ENCODE data around the gene GAB4. TPM values are rescaled to one million over a fixed set of nuclear protein-coding genes. Genes with fewer than 3 reads are reported as not detected.
A peak's percentile ranks its signal among the peaks of the same experiment; 100 is the strongest.
"Not testable (repeated sequence)": the region's sequence is repeated elsewhere in the genome, so short reads cannot be mapped to it uniquely, and the experiment has no call there.

The GAB4 gene, protein sequence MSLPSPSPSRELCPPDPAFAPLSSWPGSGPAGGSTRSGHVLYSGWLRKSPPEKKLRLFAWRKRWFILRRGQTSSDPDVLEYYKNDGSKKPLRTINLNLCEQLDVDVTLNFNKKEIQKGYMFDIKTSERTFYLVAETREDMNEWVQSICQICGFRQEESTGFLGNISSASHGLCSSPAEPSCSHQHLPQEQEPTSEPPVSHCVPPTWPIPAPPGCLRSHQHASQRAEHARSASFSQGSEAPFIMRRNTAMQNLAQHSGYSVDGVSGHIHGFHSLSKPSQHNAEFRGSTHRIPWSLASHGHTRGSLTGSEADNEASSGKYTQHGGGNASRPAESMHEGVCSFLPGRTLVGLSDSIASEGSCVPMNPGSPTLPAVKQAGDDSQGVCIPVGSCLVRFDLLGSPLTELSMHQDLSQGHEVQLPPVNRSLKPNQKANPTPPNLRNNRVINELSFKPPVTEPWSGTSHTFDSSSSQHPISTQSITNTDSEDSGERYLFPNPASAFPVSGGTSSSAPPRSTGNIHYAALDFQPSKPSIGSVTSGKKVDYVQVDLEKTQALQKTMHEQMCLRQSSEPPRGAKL
- polyA plus RNA-seq = not detected

DNA sequence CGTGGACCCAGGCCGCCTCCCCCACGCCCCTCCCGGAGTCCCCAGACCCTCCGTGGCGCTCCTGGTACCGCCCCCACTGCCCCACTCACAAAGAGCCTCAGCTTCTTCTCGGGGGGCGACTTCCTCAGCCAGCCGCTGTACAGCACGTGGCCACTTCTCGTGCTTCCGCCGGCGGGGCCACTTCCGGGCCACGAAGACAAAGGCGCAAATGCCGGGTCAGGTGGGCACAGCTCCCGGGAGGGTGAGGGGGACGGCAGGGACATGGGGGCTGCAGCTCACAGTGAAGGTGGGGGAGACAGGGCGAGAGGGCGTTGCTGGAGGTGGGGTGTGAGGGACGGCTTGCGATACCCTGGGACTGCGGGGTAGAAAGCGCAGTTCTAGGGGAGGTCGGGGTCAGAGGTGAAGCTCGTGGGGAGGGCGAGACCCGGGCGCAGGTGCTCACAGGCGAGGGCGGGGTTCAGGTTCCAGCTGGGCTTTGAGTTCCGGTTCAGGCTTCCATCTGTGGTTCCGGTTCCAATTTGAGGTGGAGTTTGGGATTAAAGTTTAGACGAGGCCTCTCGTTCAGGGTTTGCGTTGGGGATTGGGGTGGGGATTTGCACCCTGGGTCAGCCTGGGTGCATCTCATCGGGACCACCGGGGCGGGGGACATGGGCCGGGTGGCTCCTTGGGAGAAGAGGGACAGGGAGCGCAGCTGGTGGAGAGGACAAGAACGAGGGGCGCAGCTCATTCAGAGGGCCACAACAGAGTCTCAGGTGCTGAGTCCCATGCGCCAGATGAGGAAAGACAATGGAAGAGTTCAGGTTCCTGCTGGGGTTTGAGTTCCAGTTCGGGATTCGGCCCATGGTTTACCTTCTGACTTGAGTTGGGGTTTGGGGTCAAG lies at the start of gene GAB4:
Gene GAB4 (minus strand): TSS at position 371 of the 880 bp plus-strand sequence. CDS start 108 bp downstream, at position 263.
- Mint-ChIP-seq H3K27ac (no peak within 1 kb of the TSS), H3K27me3 (peaks cover 24% of the 10 kb centered on the region), H3K4me3 (no peak within 1 kb of the TSS), H3K36me3 (no peaks in the 10 kb centered on the region), H3K9me3 (peaks cover 5 to 11% (median 5%) of the 10 kb centered on the region in 3 donors), H3K4me1 (no peaks in the 10 kb centered on the region)

DNA sequence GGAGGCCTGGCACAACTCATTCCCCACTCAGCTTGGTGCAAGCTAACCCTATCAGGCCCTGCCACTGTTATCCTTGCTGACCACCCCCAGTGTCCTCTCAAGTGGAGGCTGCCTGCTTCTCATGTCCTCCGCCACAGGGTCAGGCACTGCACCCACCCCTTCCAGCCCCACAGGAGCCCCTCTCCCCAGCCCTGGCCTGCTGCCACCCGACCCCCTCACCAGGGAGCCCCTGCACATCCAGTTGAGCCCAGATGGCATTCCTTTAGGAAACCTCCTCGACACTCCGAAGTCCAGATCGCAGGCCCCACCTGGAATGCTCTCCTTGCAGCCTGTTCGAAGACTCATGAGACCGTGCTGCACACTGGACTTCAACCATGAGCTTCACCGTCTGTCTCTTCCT lies 48.8 kb upstream of the GAB4 start:
- Mint-ChIP-seq H3K9me3 (no peaks in the 10 kb centered on the region), H3K4me1 (peaks cover 0 to 5% (median 4%) of the 10 kb centered on the region in 3 donors), H3K27ac (no peak overlapping the region), H3K4me3 (no peak overlapping the region), H3K36me3 (peaks cover 2% of the 10 kb centered on the region), H3K27me3 (no peaks in the 10 kb centered on the region)

DNA sequence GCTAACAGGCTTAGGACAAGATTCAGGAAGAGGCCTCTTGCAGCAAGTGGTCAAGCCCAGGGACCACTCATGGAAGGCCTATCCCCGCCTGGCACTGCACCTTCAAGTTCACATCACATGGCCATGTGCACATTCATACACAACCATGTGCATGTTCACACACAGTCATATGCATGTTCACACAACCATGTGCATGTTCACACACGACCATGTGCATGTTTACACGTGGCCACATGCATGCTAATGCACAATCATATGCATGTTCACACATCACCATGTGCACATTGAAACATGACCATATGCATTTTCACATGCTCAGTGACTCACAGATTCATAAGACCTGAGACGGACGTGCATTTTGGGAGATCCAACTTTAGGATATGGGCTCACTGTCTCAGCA lies 48.0 kb upstream of the GAB4 start:
- peaks cover 0 to 5% (median 4%) of the 10 kb centered on the region in 3 donors for H3K4me1 Mint-ChIP-seq
- no peaks in the 10 kb centered on the region for H3K9me3 Mint-ChIP-seq
- H3K27me3 Mint-ChIP-seq = no peaks in the 10 kb centered on the region
- H3K27ac Mint-ChIP-seq = peak overlapping the region in 1 of 3 donors; percentile 57
- no peak overlapping the region for H3K4me3 Mint-ChIP-seq
- H3K36me3 Mint-ChIP-seq = peaks cover 2% of the 10 kb centered on the region

DNA sequence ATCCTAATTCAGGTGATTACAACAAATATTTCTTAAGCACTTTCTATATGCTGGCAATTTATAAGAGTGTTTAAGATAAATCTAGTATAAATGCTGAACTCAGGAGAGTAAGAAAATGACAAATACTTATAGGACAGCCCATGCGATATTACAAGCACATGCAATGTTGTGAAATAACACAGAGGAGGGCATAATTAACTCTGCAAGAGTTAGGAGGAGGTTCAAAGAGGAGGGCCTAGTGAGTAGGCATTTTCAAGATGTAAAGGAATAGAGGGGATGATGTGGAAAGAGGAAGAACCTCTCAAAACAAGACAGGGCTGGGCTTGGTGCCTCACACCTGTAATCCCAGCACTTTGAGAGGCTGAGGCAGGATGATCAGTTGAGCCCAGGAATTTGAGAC lies 39.6 kb upstream of the GAB4 start:
- H3K4me3 Mint-ChIP-seq = no peak overlapping the region
- H3K27me3 Mint-ChIP-seq = no peaks in the 10 kb centered on the region
- H3K9me3 Mint-ChIP-seq = no peaks in the 10 kb centered on the region
- H3K4me1 Mint-ChIP-seq = peaks cover 2 to 8% (median 3%) of the 10 kb centered on the region in 3 donors
- peak overlapping the region in 1 of 3 donors; percentile 78 for H3K27ac Mint-ChIP-seq
- H3K36me3 Mint-ChIP-seq = peaks cover 2% of the 10 kb centered on the region

DNA sequence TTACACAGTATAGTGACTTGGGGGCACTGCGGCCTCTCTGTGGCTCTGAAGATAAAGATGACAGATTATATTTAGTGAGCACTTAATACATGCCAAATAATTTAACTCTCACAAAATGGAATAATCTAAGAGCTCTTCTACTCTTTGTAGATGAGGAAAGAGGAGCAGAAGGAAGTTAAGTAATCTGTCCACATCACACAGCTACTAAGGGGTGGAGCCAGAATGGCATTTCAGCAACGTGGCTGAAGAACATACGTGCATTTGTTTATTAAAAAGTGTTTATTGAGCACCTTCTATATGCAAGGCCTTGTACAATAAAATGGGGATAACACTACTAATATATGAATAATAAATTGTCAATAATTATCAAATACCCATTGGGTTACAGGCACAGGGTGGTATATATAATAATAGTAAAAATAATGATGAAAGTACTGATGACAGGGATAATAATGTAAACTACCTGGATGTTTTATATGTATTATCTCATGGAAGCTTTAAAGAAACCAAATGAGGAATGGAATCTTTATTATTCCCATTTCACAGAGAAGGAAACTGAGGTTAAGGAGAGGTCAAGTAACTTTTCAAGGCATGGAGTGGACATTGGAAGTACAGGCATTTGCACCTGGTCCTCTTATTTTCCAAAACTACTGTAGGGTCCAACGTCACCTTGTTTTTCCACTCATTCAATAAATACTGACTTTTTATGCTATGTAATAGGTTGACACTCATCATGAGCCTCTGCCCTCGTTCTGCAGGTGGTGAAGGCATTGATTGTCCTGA lies 38.7 kb upstream of the GAB4 start:
- H3K9me3 Mint-ChIP-seq = no peaks in the 10 kb centered on the region
- H3K27ac Mint-ChIP-seq = no peak overlapping the region
- H3K4me3 Mint-ChIP-seq = no peak overlapping the region
- H3K27me3 Mint-ChIP-seq = no peaks in the 10 kb centered on the region
- H3K4me1 Mint-ChIP-seq = peaks cover 4 to 8% (median 4%) of the 10 kb centered on the region in 3 donors
- peaks cover 2% of the 10 kb centered on the region for H3K36me3 Mint-ChIP-seq

DNA sequence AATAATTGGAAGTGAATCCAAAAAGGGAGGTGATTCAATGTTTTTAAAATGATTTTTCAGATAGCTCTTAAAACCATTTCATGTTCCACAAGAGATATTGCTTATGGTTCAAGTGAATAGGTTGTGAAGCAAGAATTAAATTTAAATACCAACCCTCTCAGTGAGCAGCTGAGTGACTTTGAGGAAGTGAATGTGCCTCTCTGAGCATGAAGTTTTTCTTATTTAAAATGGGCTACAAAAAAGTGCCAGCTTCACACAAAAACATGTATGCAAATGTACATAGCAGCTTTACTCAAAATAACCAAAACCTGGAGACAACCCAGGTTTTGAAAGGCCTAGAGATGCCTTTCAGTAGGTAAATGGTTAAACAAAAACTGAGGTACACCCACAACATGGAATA lies 35.5 kb upstream of the GAB4 start:
- H3K27me3 Mint-ChIP-seq = no peaks in the 10 kb centered on the region
- H3K4me1 Mint-ChIP-seq = peaks cover 8 to 14% (median 12%) of the 10 kb centered on the region in 3 donors
- no peaks in the 10 kb centered on the region for H3K36me3 Mint-ChIP-seq
- H3K9me3 Mint-ChIP-seq = no peaks in the 10 kb centered on the region
- H3K4me3 Mint-ChIP-seq = no peak overlapping the region
- peak overlapping the region in 1 of 3 donors; percentile 91 for H3K27ac Mint-ChIP-seq

DNA sequence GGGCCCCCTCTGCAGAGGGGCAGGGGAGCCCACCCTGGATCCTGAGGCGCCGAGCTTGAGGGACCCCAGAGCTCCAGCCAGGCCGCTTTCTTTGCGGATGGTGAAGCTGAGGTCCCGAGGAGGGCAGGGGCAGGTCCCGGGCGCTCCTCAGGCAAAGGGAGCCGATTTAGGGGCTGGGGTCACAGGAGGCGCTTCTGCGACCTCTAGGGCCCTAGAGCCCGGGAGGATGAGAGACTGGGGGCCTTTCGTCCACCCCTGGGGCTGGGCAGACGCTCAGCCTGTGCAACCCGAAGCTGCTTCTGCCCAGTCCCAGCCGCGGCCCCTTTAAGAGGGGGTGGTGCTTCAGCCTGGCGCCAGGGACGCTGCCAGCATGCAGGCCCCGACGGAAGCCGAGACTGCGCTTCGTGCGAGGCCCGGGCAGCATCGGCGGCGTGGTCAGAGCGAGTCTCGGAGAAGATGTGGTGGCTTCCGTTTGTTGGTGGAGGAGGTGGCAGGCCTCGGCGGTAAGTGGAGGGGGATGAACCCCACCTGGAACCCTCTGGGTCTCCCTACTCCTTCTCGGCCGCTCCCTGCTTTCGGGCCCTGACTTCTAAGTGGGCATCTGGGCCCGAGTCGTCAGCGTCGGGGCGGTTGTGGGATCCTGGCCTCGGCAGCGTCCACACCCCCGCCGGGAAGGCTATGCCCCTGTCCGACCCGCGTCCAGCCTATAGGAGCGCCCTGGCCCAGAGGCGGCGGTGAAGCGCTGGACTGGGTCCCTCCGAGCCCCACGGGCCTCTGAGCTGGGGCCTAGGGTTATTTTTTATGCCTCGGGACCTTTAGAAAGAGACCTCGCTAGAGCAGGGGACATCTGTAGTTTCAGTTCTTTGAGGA lies 29.1 kb upstream of the GAB4 start:
- H3K27me3 Mint-ChIP-seq, H3K9me3 Mint-ChIP-seq, H3K36me3 Mint-ChIP-seq: not testable (repeated sequence)
- Mint-ChIP-seq H3K27ac (peak overlapping the region; percentile 90 to 94 (median 93)), H3K4me1 (peaks cover 14 to 19% (median 17%) of the 10 kb centered on the region in 3 donors), H3K4me3 (peak overlapping the region; percentile 87 to 98 (median 95))

DNA sequence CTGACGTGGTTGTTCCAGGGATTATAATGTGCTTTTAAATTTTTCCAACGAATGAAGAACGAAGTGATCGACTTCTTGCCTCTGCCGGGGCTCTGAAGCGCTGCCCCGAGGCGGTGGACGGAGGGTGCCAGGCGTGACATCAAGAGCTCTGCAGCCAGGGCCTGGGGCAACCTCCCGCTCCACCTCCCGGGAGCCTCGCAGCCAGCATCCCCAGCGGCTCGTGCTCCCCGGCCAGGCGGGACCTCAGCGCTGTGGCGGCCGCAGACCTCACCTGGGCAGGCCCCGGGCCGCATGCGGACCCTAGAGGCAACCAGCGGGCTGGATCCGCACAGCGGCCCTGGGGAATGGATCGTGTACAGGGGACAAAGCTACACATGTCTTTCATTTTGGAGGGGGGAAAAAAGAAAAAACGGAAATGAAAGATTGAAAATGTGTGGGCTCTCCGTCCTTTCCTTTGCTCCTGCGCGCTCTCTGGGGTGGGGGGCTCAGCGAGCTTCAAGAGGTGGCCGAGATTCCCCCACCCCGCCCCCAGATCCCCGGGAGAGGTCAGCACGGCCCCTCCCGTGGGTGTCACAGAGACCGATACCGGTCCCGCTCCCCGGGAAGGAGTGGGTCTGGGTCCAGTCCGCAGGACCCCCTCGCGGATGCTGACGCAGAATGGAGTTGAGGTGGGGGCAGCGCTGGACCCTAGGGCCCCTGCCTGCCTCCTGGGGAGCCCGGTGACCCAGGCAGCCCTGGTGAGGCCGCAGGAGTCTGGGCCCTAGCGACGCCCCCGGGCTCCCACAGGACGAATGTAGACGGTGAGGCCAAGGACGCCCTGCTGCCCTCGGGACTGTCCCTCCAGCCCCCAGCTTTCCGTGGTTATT lies 28.2 kb upstream of the GAB4 start:
- peaks cover 13 to 19% (median 17%) of the 10 kb centered on the region in 3 donors for H3K4me1 Mint-ChIP-seq
- H3K4me3 Mint-ChIP-seq = peak overlapping the region; percentile 78 to 93 (median 90)
- H3K36me3 Mint-ChIP-seq, H3K27me3 Mint-ChIP-seq, H3K9me3 Mint-ChIP-seq: not testable (repeated sequence)
- H3K27ac Mint-ChIP-seq = peak overlapping the region in 2 of 3 donors; percentile 5 to 32

DNA sequence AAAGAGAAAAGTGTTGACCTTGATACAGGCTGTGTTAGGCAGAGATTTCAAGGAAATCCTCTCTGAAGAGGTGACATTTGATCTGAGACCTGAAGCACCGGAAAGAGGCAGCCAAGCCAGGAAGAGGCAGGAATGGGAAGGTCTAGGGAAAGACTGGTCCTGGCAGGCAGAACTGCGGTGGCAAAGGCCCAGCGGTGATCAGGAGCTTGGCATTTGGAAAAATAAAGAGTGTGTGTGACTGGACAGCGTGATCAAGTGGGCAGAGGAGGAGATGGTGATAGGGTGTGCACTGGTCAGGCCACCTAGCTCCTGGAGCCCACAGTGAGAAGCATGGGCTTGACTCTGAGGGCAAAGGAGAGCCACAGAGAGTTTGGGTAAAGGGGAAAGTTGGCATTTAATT lies 27.2 kb upstream of the GAB4 start:
- Mint-ChIP-seq H3K9me3 (no peaks in the 10 kb centered on the region), H3K4me3 (peak overlapping the region; percentile 78 to 93 (median 90)), H3K4me1 (peaks cover 13 to 19% (median 16%) of the 10 kb centered on the region in 3 donors), H3K27me3 (peaks cover 3% of the 10 kb centered on the region), H3K27ac (peak overlapping the region in 2 of 3 donors; percentile 19 to 29), H3K36me3 (no peaks in the 10 kb centered on the region)

DNA sequence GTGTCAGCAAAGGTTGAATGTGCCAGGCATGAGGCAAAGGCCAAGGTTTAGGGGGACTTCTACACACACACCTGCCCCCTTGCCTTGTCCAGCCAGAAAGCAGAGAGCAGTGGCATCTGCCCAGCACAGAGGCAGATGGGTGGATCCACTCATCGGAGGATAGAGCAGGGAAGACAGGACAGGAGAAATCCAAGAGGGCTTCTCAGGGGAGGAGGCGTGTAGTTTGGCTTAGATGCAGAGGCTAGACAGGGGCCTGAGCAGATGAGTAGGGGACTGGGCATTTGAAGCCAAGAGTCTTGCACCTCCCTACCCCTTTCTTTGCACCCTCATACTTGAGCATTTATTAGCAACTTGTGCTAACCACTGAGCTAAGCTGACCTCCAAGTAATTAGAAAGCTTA lies 26.5 kb upstream of the GAB4 start:
- peaks cover 10 to 15% (median 12%) of the 10 kb centered on the region in 3 donors for H3K4me1 Mint-ChIP-seq
- H3K9me3 Mint-ChIP-seq, H3K36me3 Mint-ChIP-seq, H3K27me3 Mint-ChIP-seq, H3K27ac Mint-ChIP-seq: not testable (repeated sequence)
- peak overlapping the region in 1 of 4 donors; percentile 87 for H3K4me3 Mint-ChIP-seq

DNA sequence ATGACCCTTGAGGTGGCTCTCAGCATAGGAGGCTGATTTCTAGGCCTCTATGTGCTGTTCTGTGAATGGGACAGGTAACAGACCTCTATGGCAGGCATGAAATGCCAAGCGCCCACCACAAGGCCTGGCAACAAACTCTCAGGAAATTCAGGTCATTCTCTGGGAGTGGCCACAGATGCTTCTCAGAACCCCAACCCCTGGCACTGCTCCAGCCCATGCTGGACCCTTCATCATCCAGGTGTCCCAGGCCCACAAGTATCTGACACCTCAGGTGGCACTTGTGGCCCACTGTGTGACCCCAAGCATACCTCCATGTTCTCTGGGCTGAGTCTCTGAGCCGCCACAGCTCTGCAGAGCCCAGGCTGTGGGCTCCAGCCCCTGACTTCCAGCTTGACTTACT lies 24.3 kb upstream of the GAB4 start:
- H3K4me3 Mint-ChIP-seq, H3K9me3 Mint-ChIP-seq, H3K27ac Mint-ChIP-seq, H3K4me1 Mint-ChIP-seq, H3K27me3 Mint-ChIP-seq, H3K36me3 Mint-ChIP-seq: not testable (repeated sequence)

DNA sequence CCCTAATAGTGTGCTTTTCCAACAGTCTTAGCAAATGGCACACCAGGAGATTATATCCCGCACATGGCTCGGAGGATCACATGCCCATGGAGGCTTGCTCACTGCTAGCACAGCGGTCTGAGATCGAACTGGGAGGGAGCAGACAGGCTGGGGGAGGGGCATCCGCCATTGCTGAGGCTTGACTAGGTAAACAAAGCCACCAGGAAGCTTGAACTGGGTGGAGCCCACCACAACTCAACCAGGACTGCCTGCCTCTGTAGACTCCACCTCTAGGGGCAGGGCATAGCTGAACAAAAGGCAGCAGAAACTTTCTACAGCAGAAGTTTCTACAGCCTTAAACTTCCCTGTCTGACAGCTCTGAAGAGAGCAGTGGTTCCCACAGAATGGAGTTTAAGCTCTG lies 16.4 kb upstream of the GAB4 start:
- H3K36me3 Mint-ChIP-seq, H3K4me1 Mint-ChIP-seq, H3K27ac Mint-ChIP-seq, H3K9me3 Mint-ChIP-seq, H3K27me3 Mint-ChIP-seq: not testable (repeated sequence)
- peak overlapping the region in 2 of 4 donors; percentile 67 to 74 for H3K4me3 Mint-ChIP-seq

DNA sequence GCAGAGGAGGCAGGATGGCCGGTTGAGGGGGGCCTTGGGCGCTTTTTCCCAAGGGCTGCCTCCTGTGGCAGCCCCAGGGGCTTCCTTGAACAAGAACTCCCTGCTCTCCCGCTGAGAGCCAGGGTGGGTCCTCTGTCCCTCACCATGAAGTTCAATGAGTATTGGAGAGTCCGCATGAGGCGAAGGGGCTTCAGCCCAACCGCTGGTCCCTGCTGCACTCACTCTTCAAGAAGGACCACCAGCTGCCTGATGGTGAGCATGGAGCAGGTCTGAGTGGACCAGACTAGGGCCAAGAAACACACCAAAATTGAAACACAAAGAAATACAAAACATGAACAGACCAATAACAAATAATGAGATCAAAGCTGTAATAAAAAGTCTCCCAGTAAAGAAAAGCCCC lies 7.5 kb upstream of the GAB4 start:
- not testable (repeated sequence) for H3K4me1 Mint-ChIP-seq, H3K4me3 Mint-ChIP-seq, H3K9me3 Mint-ChIP-seq, H3K27ac Mint-ChIP-seq, H3K36me3 Mint-ChIP-seq
- H3K27me3 Mint-ChIP-seq = peaks cover 19% of the 10 kb centered on the region

All from IgD-negative memory B cell (primary cell).